Measurements from ENCODE around the gene ZNF618. TPM values are rescaled to one million over a fixed set of nuclear protein-coding genes. Genes with fewer than 3 reads are reported as not detected.

Gene ZNF618
- total and polyA plus RNA-seq, 2 experiments from 2014 or later, result 10.2 to 14.0 TPM

DNA sequence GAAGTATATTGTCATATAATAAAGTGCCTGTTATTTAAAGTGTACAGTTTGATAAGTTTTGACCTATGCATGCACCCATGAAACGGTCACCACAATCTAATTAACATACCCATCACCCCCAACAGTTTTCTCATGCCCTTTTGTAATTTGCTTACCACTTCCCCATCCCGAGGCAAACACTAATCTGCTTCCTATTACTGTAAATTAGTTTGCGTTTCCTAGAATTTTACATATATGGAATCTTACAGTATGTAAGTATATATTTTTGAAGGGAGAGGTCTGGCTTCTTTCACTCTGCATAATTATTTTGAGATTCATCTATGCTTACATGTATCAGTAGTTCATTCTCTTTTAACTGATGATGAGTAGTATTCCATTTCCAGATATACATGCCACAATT, 145.5 kb downstream of the ZNF618 start:
- no peaks in the 10 kb centered on the region for H3K4me1 ChIP-seq (ENCODE audit: insufficient read depth)
- no peak for DNase-seq (ENCODE audit: low spot score)
- no peak overlapping the region for H3K4me2 ChIP-seq
- no peaks in the 10 kb centered on the region for H3K36me3 ChIP-seq (replicated peaks; ENCODE audit: insufficient read depth, low read depth)
- no peaks in the 10 kb centered on the region for H3K9me2 ChIP-seq (replicated peaks; ENCODE audit: insufficient read depth)
- no peaks in the 10 kb centered on the region for H3K27me3 ChIP-seq
- H3K4me3 ChIP-seq, result no peak overlapping the region
- TF ChIP-seq, protein P1, sequence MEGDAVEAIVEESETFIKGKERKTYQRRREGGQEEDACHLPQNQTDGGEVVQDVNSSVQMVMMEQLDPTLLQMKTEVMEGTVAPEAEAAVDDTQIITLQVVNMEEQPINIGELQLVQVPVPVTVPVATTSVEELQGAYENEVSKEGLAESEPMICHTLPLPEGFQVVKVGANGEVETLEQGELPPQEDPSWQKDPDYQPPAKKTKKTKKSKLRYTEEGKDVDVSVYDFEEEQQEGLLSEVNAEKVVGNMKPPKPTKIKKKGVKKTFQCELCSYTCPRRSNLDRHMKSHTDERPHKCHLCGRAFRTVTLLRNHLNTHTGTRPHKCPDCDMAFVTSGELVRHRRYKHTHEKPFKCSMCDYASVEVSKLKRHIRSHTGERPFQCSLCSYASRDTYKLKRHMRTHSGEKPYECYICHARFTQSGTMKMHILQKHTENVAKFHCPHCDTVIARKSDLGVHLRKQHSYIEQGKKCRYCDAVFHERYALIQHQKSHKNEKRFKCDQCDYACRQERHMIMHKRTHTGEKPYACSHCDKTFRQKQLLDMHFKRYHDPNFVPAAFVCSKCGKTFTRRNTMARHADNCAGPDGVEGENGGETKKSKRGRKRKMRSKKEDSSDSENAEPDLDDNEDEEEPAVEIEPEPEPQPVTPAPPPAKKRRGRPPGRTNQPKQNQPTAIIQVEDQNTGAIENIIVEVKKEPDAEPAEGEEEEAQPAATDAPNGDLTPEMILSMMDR (IDR thresholded peaks at IDR 0.05; ENCODE audit: poor library complexity), result no peak
- H3K9me3 ChIP-seq (ENCODE audit: low read depth), result peaks cover 16% of the 10 kb centered on the region
- no peaks in the 10 kb centered on the region for H4K20me1 ChIP-seq (ENCODE audit: insufficient read depth, poor library complexity, severe bottlenecking)
- H3K79me2 ChIP-seq, result no peaks in the 10 kb centered on the region
- no peak overlapping the region for H3K27ac ChIP-seq
- 95% methylated on average over 3 of the region's 3 CpGs for WGBS (ENCODE audit: low lambda C conversion rate, missing lambda C conversion rate)
- H2AFZ ChIP-seq, result no peak overlapping the region

DNA sequence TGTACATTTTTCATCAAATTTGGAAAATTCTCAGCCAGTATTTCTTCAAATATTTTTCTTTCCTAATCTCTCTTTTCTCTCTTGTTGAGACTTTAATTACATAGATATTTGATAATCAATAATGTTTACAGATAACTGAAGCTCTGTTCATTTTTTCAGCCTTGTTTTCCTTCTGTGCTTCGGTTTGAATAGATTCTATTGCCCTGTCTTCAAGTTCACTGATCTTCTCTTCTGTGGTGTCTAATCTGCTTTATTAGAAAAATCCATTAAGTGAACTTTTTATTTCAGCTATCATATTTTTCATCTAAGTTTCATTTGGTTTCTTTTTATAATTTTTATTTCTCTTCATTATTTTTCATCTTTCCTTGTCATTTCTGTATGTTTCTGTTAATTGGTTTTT, 147.9 kb downstream of the ZNF618 start:
- no peak overlapping the region for H3K27ac ChIP-seq
- DNase-seq (ENCODE audit: low spot score), result no peak
- H2AFZ ChIP-seq, result no peak overlapping the region
- TF ChIP-seq EZH2phosphoT487 (IDR thresholded peaks at IDR 0.05; ENCODE audit: low read depth, severe bottlenecking, unreplicated experiment) (no peak), EZH2 (IDR thresholded peaks at IDR 0.05; ENCODE audit: borderline replicate concordance) (no peak)
- TF ChIP-seq, protein P1 (IDR thresholded peaks at IDR 0.05; ENCODE audit: poor library complexity), result no peak
- H3K9me2 ChIP-seq (replicated peaks; ENCODE audit: insufficient read depth), result no peaks in the 10 kb centered on the region
- H3K9me3 ChIP-seq (ENCODE audit: low read depth), result peaks cover 16% of the 10 kb centered on the region
- no peaks in the 10 kb centered on the region for H3K79me2 ChIP-seq
- no peak overlapping the region for H3K4me3 ChIP-seq
- H3K4me1 ChIP-seq (ENCODE audit: insufficient read depth), result no peaks in the 10 kb centered on the region
- H3K27me3 ChIP-seq, result no peaks in the 10 kb centered on the region
- whole genome bisulfite sequencing (ENCODE audit: low lambda C conversion rate, missing lambda C conversion rate), result 48% methylated on average over 1 of the region's 1 CpG
- no peaks in the 10 kb centered on the region for H3K36me3 ChIP-seq (replicated peaks; ENCODE audit: insufficient read depth, low read depth)
- H3K4me2 ChIP-seq, result no peak overlapping the region
- H4K20me1 ChIP-seq (ENCODE audit: insufficient read depth, poor library complexity, severe bottlenecking), result no peaks in the 10 kb centered on the region

DNA sequence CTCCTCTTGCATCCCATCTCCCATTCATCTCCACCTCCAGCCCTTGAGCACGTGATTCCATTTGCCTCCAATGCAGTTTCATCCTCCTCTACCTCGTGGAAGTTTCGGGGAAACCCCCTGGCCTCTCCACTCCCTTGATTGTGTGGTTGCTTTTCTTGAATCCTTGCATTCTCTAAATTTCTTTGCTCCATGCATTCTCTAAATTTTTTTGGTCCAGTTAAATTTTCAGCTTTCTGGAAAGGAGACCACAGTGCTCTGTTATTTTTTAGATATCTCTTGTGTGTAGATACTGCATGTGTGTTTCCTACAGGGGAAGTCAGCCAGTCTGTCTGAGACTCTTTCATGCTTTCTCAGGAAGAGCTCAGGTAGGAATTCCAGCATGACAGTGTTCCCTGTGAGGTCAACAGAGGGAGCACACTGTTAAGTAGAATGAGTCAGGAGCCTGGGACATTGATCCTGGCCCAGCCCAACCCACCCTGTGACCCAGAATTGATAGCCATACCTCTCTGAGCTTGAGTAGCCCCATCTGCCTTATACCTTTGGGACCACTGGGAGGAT, 149.2 kb downstream of the ZNF618 start:
- no peaks in the 10 kb centered on the region for H3K4me1 ChIP-seq (ENCODE audit: insufficient read depth)
- H3K27ac ChIP-seq, result no peak overlapping the region
- peaks cover 16% of the 10 kb centered on the region for H3K9me3 ChIP-seq (ENCODE audit: low read depth)
- H3K4me3 ChIP-seq, result no peak overlapping the region
- no peak for TF ChIP-seq EZH2phosphoT487 (IDR thresholded peaks at IDR 0.05; ENCODE audit: low read depth, severe bottlenecking, unreplicated experiment)
- no peaks in the 10 kb centered on the region for H3K36me3 ChIP-seq (replicated peaks; ENCODE audit: insufficient read depth, low read depth)
- no peak overlapping the region for H3K4me2 ChIP-seq
- WGBS (ENCODE audit: low lambda C conversion rate, missing lambda C conversion rate), result 98% methylated on average over 3 of the region's 3 CpGs
- no peak for DNase-seq (ENCODE audit: low spot score)
- H4K20me1 ChIP-seq (ENCODE audit: insufficient read depth, poor library complexity, severe bottlenecking), result no peaks in the 10 kb centered on the region
- no peaks in the 10 kb centered on the region for H3K9me2 ChIP-seq (replicated peaks; ENCODE audit: insufficient read depth)
- no peaks in the 10 kb centered on the region for H3K27me3 ChIP-seq
- H2AFZ ChIP-seq, result no peak overlapping the region
- no peaks in the 10 kb centered on the region for H3K79me2 ChIP-seq

DNA sequence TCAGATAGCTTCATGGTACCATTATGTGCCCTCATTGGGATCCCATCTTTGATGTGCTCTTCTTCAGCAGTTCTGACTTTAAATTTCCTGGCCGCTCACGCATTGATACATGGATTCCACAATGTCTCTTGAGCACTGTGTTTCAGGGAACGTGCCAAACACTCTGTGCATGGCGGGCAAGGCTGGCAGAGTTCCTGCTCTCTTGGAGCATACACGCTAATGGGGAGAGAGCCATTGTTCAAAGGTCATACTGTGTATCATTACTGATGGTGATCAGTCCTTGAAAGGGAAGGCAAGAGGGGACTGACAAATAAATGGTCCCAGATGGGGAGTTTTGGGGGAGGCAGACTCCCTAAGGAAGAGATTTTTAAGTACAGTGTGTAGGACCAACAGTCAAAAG, 149.7 kb downstream of the ZNF618 start:
- DNase-seq (ENCODE audit: low spot score), result no peak
- no peak for TF ChIP-seq EZH2 (IDR thresholded peaks at IDR 0.05; ENCODE audit: borderline replicate concordance)
- no peak for TF ChIP-seq EZH2phosphoT487 (IDR thresholded peaks at IDR 0.05; ENCODE audit: low read depth, severe bottlenecking, unreplicated experiment)
- TF ChIP-seq, protein P1 (IDR thresholded peaks at IDR 0.05; ENCODE audit: poor library complexity), result no peak
- H3K36me3 ChIP-seq (replicated peaks; ENCODE audit: insufficient read depth, low read depth), result no peaks in the 10 kb centered on the region

More for the DNA sequence above, 149.7 kb downstream of the ZNF618 start:
- no peaks in the 10 kb centered on the region for H3K9me2 ChIP-seq (replicated peaks; ENCODE audit: insufficient read depth)
- H4K20me1 ChIP-seq (ENCODE audit: insufficient read depth, poor library complexity, severe bottlenecking), result no peaks in the 10 kb centered on the region
- H3K4me1 ChIP-seq (ENCODE audit: insufficient read depth), result no peaks in the 10 kb centered on the region
- no peaks in the 10 kb centered on the region for H3K79me2 ChIP-seq
- no peak overlapping the region for H3K4me2 ChIP-seq
- no peak overlapping the region for H3K27ac ChIP-seq
- peaks cover 16% of the 10 kb centered on the region for H3K9me3 ChIP-seq (ENCODE audit: low read depth)
- over 99% methylated on average over 5 of the region's 5 CpGs for whole genome bisulfite sequencing (ENCODE audit: low lambda C conversion rate, missing lambda C conversion rate)
- H3K27me3 ChIP-seq, result no peaks in the 10 kb centered on the region
- no peak overlapping the region for H2AFZ ChIP-seq
- no peak overlapping the region for H3K4me3 ChIP-seq
